ENCODE data around the gene FAM111A.

- TF ChIP-seq CTCF (IDR thresholded peaks at IDR 0.05) (no peak), RFX5 (IDR thresholded peaks at IDR 0.05; ENCODE audit: low read length) (no peak), MAX (IDR thresholded peaks at IDR 0.05; ENCODE audit: low read depth) (no peak), POLR2AphosphoS5 (IDR thresholded peaks at IDR 0.05; ENCODE audit: low read depth, low read length) (no peak), EP300 (IDR thresholded peaks at IDR 0.05; ENCODE audit: borderline replicate concordance in 1 of 2, low read depth in 1 of 2, low read length in 1 of 2) (no peak), EZH2phosphoT487 (IDR thresholded peaks at IDR 0.05; ENCODE audit: borderline replicate concordance, low read depth) (no peak), JUND (IDR thresholded peaks at IDR 0.05) (no peak), ZBTB33 (IDR thresholded peaks at IDR 0.05; ENCODE audit: borderline replicate concordance, low read depth) (no peak), IRF3 (IDR thresholded peaks at IDR 0.05; ENCODE audit: low read depth, low read length) (no peak), SMC3 (IDR thresholded peaks at IDR 0.05; ENCODE audit: low read depth, low read length) (no peak)
These were observed 36.5 kb downstream of the FAM111A start for GRCh38 chr11:59179121-59179520.
